ENCODE results near the gene MRC2. TPM values are rescaled to one million over a fixed set of nuclear protein-coding genes. Genes with fewer than 3 reads are reported as not detected.

Gene MRC2
- total and polyA plus RNA-seq, 5 experiments from 2014 or later = 0.74 to 11.0 (median 1.3) TPM

- Mint-ChIP-seq H3K27ac (no peak overlapping the region), H3K27me3 (no peaks in the 10 kb centered on the region), H3K36me3 (peaks cover 0 to 2% (median 0%) of the 10 kb centered on the region in 3 donors), H3K4me1 (peaks cover 8 to 21% (median 12%) of the 10 kb centered on the region in 4 donors), H3K9me3 (no peaks in the 10 kb centered on the region), H3K4me3 (no peak overlapping the region)
- DNase-seq = no peak
- no peak for ATAC-seq
- POLR2A ChIA-PET = no interaction called here
These were observed 44.1 kb downstream of the MRC2 start for GRCh38 chr17:62671553-62671952.

GRCh38 chr17:62672957-62673356 lies 45.5 kb downstream of the MRC2 start:
- peaks cover 8 to 15% (median 11%) of the 10 kb centered on the region in 4 donors for H3K4me1 Mint-ChIP-seq
- ATAC-seq = no peak
- DNase-seq = no peak
- POLR2A ChIA-PET = no interaction called here
- no peak overlapping the region for H3K4me3 Mint-ChIP-seq
- peak overlapping the region in 1 of 10 donors; percentile 41 for H3K27ac Mint-ChIP-seq
- H3K27me3 Mint-ChIP-seq = no peaks in the 10 kb centered on the region
- H3K9me3 Mint-ChIP-seq = no peaks in the 10 kb centered on the region
- H3K36me3 Mint-ChIP-seq = peaks cover 0 to 2% (median 0%) of the 10 kb centered on the region in 3 donors

GRCh38 chr17:62673614-62674362 lies 46.3 kb downstream of the MRC2 start:
- ATAC-seq = no peak
- POLR2A ChIA-PET = no interaction called here
- Mint-ChIP-seq H3K36me3 (peaks cover 0 to 2% (median 0%) of the 10 kb centered on the region in 3 donors), H3K27me3 (no peaks in the 10 kb centered on the region), H3K4me1 (peaks cover 2 to 9% (median 5%) of the 10 kb centered on the region in 4 donors), H3K27ac (peak overlapping the region in 1 of 10 donors; percentile 43), H3K9me3 (no peaks in the 10 kb centered on the region), H3K4me3 (no peak overlapping the region)
- DNase-seq = no peak

GRCh38 chr17:62674363-62674739 lies 46.9 kb downstream of the MRC2 start:
- Mint-ChIP-seq H3K27ac (peak overlapping the region in 1 of 10 donors; percentile 21), H3K4me1 (peaks cover 1 to 7% (median 4%) of the 10 kb centered on the region in 4 donors), H3K4me3 (no peak overlapping the region), H3K27me3 (no peaks in the 10 kb centered on the region), H3K36me3 (peaks cover 0 to 2% (median 0%) of the 10 kb centered on the region in 3 donors), H3K9me3 (no peaks in the 10 kb centered on the region)
- POLR2A ChIA-PET = no interaction called here
- ATAC-seq (no peak), DNase-seq (no peak)

GRCh38 chr17:62674841-62675240 lies 47.4 kb downstream of the MRC2 start:
- no peak for DNase-seq
- Mint-ChIP-seq H3K4me3 (no peak overlapping the region), H3K9me3 (no peaks in the 10 kb centered on the region), H3K27ac (no peak overlapping the region), H3K27me3 (no peaks in the 10 kb centered on the region), H3K36me3 (peaks cover 0 to 2% (median 0%) of the 10 kb centered on the region in 3 donors), H3K4me1 (peaks cover 1 to 7% (median 4%) of the 10 kb centered on the region in 4 donors)
- ATAC-seq = no peak
- POLR2A ChIA-PET = no interaction called here

- POLR2A ChIA-PET = no interaction called here
- H3K9me3 Mint-ChIP-seq = no peaks in the 10 kb centered on the region
- peaks cover 1 to 7% (median 4%) of the 10 kb centered on the region in 4 donors for H3K4me1 Mint-ChIP-seq
- no peak for DNase-seq
- no peak for ATAC-seq
- peaks cover 0 to 2% (median 0%) of the 10 kb centered on the region in 3 donors for H3K36me3 Mint-ChIP-seq
- no peaks in the 10 kb centered on the region for H3K27me3 Mint-ChIP-seq
- no peak overlapping the region for H3K27ac Mint-ChIP-seq
- H3K4me3 Mint-ChIP-seq = no peak overlapping the region
These were observed 47.8 kb downstream of the MRC2 start for GRCh38 chr17:62675260-62675659.

GRCh38 chr17:62675701-62676100 lies 48.2 kb downstream of the MRC2 start:
- Mint-ChIP-seq H3K9me3 (no peaks in the 10 kb centered on the region), H3K27ac (no peak overlapping the region), H3K4me1 (peaks cover 1 to 7% (median 4%) of the 10 kb centered on the region in 4 donors), H3K4me3 (no peak overlapping the region), H3K27me3 (no peaks in the 10 kb centered on the region), H3K36me3 (peaks cover 0 to 2% (median 0%) of the 10 kb centered on the region in 3 donors)
- ATAC-seq (no peak), DNase-seq (no peak)
- POLR2A ChIA-PET = no interaction called here

GRCh38 chr17:62676231-62676943 lies 48.9 kb downstream of the MRC2 start:
- no peak overlapping the region for H3K4me3 Mint-ChIP-seq
- peaks cover 0 to 2% (median 0%) of the 10 kb centered on the region in 3 donors for H3K36me3 Mint-ChIP-seq
- no peak overlapping the region for H3K27ac Mint-ChIP-seq
- POLR2A ChIA-PET = no interaction called here
- ATAC-seq = no peak
- no peak for DNase-seq
- no peaks in the 10 kb centered on the region for H3K27me3 Mint-ChIP-seq
- peaks cover 1 to 7% (median 4%) of the 10 kb centered on the region in 4 donors for H3K4me1 Mint-ChIP-seq
- no peaks in the 10 kb centered on the region for H3K9me3 Mint-ChIP-seq

GRCh38 chr17:62676952-62677596 lies 49.6 kb downstream of the MRC2 start:
- POLR2A ChIA-PET = no interaction called here
- no peak overlapping the region for H3K4me3 Mint-ChIP-seq
- peak overlapping the region in 1 of 10 donors; percentile 59 for H3K27ac Mint-ChIP-seq
- peaks cover 0 to 2% (median 0%) of the 10 kb centered on the region in 3 donors for H3K36me3 Mint-ChIP-seq
- DNase-seq = no peak
- H3K4me1 Mint-ChIP-seq = peaks cover 1 to 4% (median 4%) of the 10 kb centered on the region in 4 donors
- ATAC-seq = no peak
- H3K9me3 Mint-ChIP-seq = no peaks in the 10 kb centered on the region
- H3K27me3 Mint-ChIP-seq = no peaks in the 10 kb centered on the region

- no peaks in the 10 kb centered on the region for H3K36me3 Mint-ChIP-seq
- no peak overlapping the region for H3K4me3 Mint-ChIP-seq
- H3K27me3 Mint-ChIP-seq = no peaks in the 10 kb centered on the region
- no peak for DNase-seq
- H3K4me1 Mint-ChIP-seq = no peaks in the 10 kb centered on the region
- H3K9me3 Mint-ChIP-seq = no peaks in the 10 kb centered on the region
- POLR2A ChIA-PET = no interaction called here
- no peak for ATAC-seq
- no peak overlapping the region for H3K27ac Mint-ChIP-seq
These were observed 50.9 kb downstream of the MRC2 start for GRCh38 chr17:62678214-62678919.

- H3K4me3 Mint-ChIP-seq = no peak overlapping the region
- POLR2A ChIA-PET = no interaction called here
- ATAC-seq (no peak), DNase-seq (no peak)
- no peaks in the 10 kb centered on the region for H3K4me1 Mint-ChIP-seq
- H3K27ac Mint-ChIP-seq = no peak overlapping the region
- H3K27me3 Mint-ChIP-seq = no peaks in the 10 kb centered on the region
- no peaks in the 10 kb centered on the region for H3K36me3 Mint-ChIP-seq
- no peaks in the 10 kb centered on the region for H3K9me3 Mint-ChIP-seq
These were observed 52.5 kb downstream of the MRC2 start for GRCh38 chr17:62679866-62680377.

- no peaks in the 10 kb centered on the region for H3K4me1 Mint-ChIP-seq
- DNase-seq (no peak), ATAC-seq (no peak)
- no peaks in the 10 kb centered on the region for H3K9me3 Mint-ChIP-seq
- H3K27ac Mint-ChIP-seq = no peak overlapping the region
- no peaks in the 10 kb centered on the region for H3K27me3 Mint-ChIP-seq
- POLR2A ChIA-PET = no interaction called here
- H3K36me3 Mint-ChIP-seq = no peaks in the 10 kb centered on the region
- no peak overlapping the region for H3K4me3 Mint-ChIP-seq
These were observed 53.1 kb downstream of the MRC2 start for GRCh38 chr17:62680541-62681052.

Data from naive thymus-derived CD8-positive, alpha-beta T cell (primary cell).